ENCODE results near the gene ST3GAL3.

ST3GAL3 gene

DNA sequence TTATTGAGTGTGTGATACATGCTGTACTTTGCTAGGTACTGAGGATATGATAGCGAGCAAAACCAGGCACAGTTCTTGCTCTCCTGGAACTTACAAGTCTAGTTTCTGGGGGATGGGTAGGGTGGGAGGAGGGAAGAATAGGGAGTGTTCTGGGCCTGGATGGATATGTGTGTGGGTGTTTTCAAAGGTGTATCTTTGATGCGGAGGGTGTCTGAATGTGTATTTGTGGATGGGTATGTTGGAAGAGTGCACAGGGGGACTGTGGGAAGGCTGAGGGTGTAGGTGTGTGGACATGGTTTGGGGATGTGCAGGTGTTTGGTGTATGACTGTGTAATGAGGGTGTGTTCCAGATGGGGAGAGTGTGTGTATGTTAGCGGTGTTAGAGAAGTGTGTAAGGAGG lies 258.0 kb downstream of the ST3GAL3 start:
- no peak for DNase-seq (ENCODE audit: low read depth)

DNA sequence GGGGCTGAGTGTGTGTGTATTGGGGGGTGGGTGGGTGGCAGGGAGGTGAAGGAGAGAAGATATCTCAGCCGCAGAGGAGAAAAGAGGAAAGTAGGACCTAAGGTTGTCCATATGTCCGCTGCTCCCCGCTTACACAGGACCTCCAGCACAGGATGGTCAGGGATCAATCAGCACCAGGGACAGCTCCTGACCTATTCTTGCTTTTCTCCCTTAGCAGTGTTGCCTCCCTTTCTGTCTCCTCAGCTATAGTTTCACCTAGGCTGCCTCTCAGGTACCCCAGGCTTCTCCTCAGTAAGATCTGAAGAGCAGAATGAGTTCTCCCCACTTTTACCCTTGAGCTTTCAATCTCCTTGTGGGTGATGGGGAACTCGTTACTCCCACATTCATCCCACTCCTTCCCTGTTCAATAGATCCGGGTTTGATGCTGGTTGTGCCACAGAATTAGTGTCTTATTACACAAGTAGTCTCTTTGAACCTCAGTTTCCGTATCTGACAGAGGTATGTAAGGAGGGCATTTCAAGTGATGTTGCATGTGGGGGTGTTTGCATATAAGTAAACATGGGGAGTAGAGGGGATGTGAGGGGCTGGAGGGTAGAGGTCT lies 261.1 kb downstream of the ST3GAL3 start:
- no peak for DNase-seq (ENCODE audit: low read depth)

DNA sequence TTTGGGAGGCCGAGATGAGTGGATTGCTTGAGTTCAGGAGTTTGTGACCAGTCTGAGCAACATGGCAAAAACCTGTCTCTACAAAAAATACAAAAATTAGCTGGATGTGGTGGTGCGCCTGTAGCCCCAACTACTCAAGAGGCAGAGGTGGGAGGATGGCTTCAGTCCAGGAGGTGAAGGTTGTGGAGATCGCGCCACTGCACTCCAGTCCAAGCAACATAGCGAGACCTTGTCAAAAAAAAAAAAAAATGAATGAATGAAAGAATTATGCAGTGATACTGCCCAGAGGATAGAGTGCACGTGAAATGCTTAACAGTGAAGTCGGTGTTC lies 262.0 kb downstream of the ST3GAL3 start:
- no peak for DNase-seq (ENCODE audit: low read depth)

DNA sequence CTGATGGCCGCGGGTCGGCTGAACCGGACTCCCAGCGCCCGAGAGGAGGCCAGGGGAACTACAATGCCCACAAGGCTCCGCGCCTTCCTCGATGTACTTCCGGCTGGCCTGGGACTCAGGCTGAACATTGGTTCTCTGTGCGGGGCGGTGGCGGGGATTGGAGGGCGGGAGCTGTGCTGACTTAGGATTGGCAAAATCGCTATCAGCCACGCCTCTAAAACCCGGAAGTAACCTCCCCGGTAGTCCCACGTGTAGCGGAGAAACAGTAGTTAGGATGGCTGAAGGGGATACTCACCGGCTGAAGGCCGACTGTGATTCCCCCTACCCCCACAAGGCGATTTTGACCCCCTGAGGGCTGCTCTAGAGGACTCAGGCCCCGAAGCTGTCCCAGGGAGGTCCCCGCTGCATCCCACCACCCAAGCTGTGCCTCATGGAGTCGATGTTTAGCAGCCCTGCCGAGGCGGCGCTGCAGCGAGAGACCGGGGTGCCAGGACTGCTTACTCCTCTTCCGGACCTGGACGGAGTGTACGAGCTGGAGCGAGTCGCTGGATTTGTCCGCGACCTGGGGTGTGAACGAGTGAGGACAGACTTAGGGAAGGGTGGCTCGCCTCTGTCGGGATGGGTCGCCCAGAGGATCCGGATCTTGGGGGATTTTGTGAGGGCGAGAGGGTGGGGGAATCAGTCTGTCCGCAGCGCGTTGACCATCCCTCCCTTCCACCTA lies 262.6 kb downstream of the ST3GAL3 start, which contains the start of gene DPH2:
TSS of gene DPH2 (plus strand) at position 265 of the 721 bp plus-strand sequence. CDS start at position 431, 166 bp downstream.
- DNase-seq (ENCODE audit: low read depth): peak; percentile 96

DNA sequence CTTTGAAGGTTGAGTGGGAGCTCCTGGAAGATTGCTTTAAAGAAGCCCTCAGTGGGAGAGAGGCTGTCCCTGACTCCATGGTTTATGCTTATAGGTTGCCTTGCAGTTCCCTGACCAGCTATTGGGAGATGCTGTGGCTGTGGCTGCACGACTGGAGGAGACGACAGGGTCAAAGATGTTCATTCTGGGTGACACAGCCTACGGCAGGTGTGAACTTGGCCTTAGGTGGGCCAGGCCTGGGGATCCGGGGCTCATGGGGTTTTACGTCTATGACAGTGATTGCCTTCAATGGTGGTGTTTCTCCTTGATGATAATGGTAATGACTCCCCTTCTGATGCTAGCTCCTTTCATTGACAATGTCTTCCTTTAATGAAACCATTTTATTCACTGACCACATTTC lies 263.2 kb downstream of the ST3GAL3 start:
- DNase-seq (ENCODE audit: low read depth): no peak

DNA sequence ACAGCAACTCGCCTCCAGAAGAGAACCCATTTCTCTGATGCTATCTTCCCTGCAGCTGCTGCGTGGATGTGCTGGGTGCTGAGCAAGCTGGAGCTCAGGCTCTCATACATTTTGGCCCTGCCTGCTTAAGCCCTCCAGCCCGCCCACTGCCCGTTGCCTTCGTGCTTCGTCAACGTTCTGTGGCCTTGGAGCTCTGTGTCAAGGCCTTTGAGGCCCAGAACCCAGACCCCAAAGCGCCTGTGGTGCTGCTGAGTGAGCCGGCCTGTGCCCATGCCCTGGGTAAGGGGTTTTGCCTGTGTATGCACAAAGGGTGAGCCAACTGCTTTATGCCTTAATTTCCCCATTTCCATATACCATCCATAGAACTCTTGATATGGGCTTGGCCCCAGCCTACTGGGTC lies 263.6 kb downstream of the ST3GAL3 start:
- no peak for DNase-seq (ENCODE audit: low read depth)

DNA sequence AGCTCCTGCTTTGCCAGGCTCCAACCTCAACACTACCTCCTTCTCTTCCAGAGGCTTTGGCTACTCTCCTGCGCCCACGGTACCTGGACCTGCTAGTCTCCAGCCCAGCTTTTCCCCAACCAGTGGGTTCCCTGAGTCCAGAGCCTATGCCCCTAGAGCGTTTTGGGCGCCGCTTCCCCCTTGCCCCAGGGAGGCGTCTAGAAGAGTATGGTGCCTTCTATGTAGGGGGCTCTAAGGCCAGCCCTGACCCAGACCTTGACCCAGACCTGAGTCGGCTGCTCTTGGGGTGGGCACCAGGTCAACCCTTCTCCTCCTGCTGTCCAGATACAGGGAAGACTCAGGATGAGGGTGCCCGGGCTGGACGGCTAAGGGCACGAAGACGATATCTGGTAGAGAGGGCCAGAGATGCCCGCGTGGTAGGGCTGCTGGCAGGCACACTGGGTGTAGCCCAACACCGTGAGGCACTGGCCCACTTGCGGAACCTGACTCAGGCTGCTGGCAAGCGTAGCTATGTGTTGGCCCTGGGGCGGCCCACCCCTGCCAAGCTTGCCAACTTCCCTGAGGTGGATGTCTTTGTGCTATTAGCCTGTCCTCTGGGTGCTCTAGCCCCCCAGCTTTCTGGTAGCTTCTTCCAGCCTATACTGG lies 264.1 kb downstream of the ST3GAL3 start:
- no peak for DNase-seq (ENCODE audit: low read depth)

DNA sequence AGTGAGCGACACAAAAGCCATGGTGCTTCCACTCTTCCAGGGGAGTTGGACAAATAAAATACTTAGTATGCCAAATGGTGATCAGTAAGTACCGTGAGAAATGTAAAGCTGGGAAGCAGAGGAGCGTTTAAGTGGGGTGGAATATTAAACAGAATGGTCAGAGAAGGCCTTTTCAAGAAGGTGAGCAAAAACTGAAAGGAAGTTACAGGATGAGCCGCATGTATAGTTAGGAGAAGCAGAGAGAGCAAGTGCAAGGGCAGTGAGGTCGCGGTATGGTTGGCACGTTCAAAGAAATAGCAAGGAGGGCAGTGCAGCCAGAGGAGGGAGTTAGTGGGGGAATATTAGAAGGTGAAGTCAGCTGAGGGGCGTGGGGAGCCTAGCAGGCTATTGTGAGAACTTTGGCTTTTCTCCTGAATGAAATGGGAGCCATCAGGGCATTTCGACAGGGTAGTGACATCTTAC lies 266.7 kb downstream of the ST3GAL3 start:
- no peak for DNase-seq (ENCODE audit: low read depth)

DNA sequence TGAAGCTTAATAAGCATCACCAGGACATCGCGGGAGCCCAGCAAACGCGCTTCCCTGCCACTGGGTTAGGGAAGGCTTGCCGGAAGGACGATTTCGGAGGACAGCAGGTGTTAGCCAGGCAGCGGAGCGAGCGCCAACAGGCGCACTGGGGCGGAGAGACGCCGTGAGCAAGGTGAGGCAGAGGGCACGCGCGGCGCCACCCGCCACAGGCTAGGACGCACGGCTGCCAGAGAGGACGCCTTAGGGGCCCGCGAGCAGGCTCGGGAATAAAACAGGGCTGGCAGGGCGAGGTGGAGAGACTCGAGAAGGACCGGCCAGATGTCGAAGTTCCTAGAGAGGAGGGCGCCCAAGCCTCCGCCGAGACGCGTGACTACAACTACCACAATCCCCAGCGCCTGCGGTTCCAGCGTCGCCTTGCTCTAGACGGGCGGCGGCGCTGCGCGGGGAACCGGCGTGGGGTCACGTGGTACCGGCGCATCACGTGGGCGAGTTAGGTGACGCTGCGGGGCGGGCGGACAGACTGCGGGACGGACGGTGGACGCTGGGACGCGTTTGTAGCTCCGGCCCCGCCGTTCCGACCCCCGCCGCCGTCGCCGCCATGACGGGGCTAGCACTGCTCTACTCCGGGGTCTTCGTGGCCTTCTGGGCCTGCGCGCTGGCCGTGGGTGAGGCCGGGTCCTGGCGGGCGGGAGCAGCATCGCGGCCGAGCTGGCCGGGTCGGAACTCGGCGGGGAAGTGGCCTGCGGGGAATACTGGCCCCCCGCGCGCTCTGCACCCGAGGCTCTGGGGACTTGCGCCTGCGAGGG lies 267.3 kb downstream of the ST3GAL3 start, which contains the start of gene ATP6V0B:
TSS of gene ATP6V0B (plus strand) at position 518 of the 806 bp plus-strand sequence. CDS start at position 599, 81 bp downstream.
- peak; percentile 90 for DNase-seq (ENCODE audit: low read depth)

DNA sequence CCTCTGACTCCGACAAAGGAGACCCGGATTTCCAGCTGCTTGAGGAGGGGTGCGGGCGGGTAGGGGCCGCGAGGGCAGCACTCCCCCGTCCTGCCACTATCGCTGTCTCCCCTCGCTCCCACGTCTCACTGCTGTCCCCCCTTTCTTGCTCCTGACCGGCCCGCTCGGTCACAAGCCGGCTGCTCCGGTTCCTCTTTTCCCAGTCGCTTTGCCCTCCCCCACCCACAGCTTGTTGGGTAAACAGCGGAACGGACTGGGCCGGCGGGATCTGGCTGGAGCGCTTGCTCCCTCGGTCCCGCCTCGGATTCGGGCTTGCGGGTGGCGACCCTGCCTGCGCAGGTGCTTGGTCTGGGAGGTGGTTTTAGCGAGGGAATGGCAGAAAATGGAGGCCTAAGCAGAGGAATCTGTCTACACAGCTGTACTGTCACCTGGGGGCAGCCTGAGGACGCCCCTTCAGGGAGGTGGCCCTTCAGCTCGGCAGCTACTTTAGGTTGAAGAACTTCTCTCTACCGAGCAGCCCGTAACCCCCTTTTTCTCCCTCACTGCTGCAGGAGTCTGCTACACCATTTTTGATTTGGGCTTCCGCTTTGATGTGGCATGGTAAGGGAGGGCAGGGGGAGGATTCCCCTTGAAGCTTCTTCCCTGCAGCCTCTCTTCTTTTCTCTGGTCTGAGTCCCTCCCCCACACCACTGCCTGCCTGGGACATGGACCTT lies 268.1 kb downstream of the ST3GAL3 start:
- DNase-seq (ENCODE audit: low read depth): no peak

DNA sequence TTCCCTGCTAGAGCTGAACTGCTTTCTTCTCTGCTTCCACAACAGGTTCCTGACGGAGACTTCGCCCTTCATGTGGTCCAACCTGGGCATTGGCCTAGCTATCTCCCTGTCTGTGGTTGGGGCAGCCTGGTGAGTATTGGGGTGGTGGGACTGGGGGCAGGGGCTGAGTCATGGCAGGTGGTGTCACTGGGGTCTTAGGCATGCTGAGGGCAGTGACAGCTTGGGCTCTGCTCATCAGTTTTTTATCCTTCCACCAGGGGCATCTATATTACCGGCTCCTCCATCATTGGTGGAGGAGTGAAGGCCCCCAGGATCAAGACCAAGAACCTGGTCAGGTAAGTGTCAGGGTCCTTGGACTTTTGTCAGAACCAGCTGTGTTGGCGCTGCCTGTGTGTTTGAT lies 268.7 kb downstream of the ST3GAL3 start:
- DNase-seq (ENCODE audit: low read depth): no peak

DNA sequence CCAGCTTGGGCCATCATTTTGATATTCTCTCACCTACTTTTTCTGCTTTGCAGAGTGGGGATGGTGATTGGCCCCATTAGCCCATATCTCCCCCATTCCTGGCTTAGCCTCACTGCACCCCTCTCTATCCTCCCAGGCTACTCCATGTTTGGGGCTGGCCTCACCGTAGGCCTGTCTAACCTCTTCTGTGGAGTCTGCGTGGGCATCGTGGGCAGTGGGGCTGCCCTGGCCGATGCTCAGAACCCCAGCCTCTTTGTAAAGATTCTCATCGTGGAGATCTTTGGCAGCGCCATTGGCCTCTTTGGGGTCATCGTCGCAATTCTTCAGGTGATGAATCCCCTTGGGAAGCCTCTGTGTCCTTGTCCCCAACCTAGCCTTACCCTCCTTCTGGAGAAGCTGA lies 269.6 kb downstream of the ST3GAL3 start:
- DNase-seq (ENCODE audit: low read depth): no peak

DNA sequence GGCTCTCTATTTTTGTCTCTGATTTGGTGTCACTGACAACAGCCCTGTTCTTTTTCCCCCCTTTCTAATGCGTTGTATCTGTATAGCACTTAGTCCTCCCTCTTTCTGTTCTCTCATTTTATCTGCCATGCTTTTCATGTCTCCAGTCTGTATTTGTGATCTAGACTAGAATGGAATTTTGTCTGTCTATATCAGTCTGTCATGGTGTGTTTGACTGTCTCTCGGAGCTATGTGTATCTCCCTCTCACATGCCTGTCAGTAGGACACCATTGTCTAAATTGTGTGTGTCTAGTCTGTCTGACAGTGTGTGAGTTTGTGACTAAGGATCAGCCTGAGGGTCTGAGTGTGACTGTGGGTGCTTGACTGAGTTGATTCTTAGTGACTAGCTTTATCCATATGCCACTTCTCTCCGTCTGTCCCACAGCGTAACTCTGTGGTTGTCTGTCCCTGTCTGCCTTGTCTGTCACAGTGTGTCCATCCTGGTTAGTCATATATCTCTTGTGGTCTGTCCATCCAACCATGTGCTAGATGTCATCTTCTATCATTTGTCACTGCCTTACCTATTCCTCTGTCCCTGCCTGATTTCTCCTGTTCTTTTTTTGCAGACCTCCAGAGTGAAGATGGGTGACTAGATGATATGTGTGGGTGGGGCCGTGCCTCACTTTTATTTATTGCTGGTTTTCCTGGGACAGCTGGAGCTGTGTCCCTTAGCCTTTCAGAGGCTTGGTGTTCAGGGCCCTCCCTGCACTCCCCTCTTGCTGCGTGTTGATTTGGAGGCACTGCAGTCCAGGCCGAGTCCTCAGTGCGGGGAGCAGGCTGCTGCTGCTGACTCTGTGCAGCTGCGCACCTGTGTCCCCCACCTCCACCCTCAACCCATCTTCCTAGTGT lies 270.3 kb downstream of the ST3GAL3 start:
- DNase-seq (ENCODE audit: low read depth): no peak

DNA sequence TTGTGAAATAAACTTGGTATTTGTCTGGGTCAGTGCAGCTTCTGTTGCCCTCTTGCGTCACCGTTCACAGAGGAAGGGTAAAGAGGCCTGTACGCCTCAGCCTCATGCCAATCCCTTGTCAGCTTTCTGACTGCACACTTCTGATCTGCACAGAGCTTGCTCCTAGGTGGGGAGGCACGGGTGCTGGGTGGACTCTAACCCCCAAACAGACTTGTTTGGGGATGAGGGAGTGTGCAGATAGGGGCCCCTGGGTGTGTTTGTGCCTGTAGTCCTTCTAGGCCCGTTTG lies 270.9 kb downstream of the ST3GAL3 start:
- no peak for DNase-seq (ENCODE audit: low read depth)

DNA sequence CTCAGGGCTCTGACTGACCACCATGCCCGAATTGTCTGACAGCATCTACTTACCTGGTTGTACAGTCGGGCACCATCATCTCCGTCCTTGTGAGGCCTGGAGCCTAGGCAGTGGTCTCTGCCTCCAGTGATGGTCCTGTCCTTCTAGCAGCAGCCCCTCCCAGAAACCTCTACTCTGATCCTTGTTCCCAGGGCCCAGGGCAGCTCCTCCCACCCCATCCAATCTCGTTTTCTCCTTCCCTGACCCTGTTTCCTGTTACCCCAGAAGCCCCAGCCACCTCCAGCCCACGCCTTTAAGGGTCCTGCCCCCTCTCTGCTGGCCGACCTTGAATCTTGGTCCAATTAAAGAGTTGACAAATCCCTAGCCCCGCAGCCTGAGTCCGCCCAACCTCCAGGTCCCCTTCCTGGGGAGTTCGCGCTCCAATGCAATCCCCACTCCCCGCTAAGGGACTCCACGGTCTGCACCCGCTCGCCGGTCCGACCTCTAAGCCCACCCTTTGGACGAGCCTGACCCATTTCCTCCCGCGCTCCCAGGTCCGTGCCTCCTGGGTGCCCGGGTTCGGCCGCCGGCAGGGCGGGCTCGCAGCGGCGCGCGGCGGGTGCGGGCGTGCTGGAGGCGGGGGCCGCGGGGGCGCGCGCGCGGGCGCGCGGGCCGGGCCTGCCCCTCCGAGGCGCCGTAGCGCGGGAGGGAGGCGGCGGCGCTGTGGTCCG lies 271.4 kb downstream of the ST3GAL3 start, which contains the start of gene B4GALT2:
TSS of gene B4GALT2 (plus strand) at position 660 of the 710 bp plus-strand sequence. CDS start 1,951 bp downstream, outside the sequence.
- no peak for DNase-seq (ENCODE audit: low read depth)

DNA sequence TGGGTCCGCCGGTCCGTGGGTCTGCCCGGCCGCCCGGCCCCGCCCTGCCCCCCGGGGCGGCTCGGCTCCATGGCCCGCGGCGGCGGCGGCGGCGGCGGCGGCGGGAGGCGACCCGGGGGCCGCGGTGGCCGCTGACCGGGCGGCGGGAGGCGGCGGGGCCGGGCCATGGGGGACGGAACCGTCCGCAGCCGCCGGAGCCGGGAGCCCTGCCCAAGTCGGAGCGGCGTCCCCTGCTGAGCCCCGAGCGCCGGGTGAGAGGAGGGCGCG lies 271.9 kb downstream of the ST3GAL3 start:
- DNase-seq (ENCODE audit: low read depth): no peak

DNA sequence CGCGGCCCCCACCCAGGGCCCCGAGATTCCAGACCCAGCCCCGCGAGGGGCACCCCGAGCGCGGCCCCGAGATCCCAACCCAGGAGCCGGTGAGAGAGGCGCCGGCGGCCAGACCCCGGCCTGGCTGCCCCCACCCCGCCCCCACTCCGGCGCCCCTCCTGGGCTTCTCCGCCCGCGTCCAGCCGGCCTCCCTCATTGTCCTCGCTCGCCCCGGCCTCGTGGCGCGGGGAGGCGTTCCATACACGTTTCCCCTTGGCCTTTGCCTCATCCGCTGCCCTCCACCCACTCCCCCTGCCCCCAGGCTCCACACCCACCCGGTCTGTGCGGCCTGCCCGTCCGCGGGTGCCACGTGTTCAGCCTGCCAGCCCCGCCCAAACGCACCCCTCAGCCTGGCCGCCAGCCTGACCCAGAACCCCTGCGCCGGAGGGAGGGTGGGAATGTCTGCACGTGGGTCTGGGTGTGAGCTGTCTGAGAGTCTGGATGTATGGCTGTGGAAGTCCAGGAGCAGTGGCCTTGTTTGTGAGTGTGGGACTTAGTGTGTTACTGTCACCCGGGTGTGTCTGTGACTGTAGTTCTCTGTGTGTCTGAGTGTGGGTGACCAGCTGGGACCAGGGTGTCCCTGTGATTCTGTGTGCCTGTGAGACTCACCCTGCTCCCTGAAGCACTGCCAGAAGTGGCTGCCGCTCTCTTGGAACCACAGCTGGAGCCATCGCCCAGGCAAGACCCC lies 272.4 kb downstream of the ST3GAL3 start:
- no peak for DNase-seq (ENCODE audit: low read depth)

DNA sequence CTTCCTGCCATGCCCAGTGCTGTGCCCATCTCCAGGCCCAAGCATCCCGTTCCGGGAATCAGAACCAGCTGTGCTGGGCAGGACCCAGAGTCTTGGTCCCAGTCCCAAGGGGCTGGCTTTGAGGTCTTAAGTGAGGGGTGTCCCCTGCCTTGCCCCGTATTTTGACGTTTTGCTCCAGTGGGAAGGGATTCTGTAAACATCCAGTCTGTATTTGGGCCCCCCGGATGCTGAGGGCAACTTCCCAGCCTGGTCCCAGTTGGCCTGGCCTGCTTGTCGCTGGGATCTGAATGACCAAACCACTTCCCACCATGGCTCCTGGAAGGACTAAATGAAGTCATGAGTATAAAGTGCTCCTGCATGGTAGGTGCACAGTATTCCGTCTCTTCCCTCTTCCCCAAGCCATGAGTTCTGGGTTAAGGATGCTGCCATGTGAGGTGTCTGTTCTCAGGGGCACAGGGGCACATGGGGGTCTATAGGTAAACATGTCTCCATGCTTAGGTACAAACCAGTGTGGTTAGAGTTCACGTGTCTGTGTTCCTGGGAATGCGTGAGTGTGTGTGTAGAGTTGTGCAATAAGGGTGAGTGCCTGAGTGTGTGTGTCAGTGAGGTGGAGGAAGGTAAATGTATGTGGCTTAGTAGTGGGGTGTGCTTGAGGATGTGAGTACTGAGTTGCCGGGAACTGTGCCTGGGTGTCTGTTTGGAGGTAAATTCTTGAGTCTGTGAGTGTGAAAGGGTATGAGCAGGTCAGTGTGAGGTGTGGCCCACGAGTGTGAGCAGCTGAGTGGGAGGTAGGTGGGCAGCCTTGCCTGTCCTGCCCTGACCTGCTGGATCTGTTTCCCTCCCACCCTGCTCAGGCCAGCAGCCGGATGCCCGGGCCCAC lies 273.2 kb downstream of the ST3GAL3 start:
- DNase-seq (ENCODE audit: low read depth): no peak
